SU-DHL-6 (cell line): ENCODE results near the gene THSD7B.

ENCODE experiments used
- H2AFZ ChIP-seq: fragments of 200-600 bp; sonication (generic); 2 replicates; pipeline ENCODE4 v1.6.1; 2014; ENCODE audit warnings: low read depth, mild to moderate bottlenecking, moderate library complexity, mixed read lengths, antibody characterized with exemption, low read length; ENCODE audit not compliant: severe bottlenecking
- H3F3A ChIP-seq: fragments of 200-600 bp; shearing (Covaris generic); 2 replicates; pipeline ENCODE4 v1.6.0; 2016; ENCODE audit warnings: antibody characterized with exemption, mild to moderate bottlenecking; ENCODE audit not compliant: insufficient read depth
- H3K27ac ChIP-seq: fragments of 200-600 bp; sonication (generic); 2 replicates; pipeline ENCODE4 v1.5.1; 2016; ENCODE audit warnings: low read depth, mild to moderate bottlenecking, low read length, moderate library complexity, mixed read lengths
- H3K27me3 ChIP-seq: fragments of 200-600 bp; sonication (generic), shearing (Covaris generic); 2 replicates; pipeline ENCODE4 v1.6.0; 2014; ENCODE audit warnings: mild to moderate bottlenecking, low read length
- H3K36me3 ChIP-seq: fragments of 200-600 bp; sonication (generic); 2 replicates; pipeline ENCODE4 v1.6.1; 2014; ENCODE audit warnings: mild to moderate bottlenecking, low read length, mixed read lengths
- H3K4me2 ChIP-seq: fragments of 300-600, 200-600 bp; shearing (Covaris generic), sonication (generic); 2 replicates; pipeline ENCODE4 v1.6.0; 2014; ENCODE audit warnings: low read length, low read depth, mild to moderate bottlenecking; ENCODE audit not compliant: poor library complexity, severe bottlenecking
- H3K4me3 ChIP-seq: fragments of 200-600 bp; sonication (generic); 2 replicates; pipeline ENCODE4 v1.5.1; 2014; ENCODE audit warnings: antibody characterized with exemption, low read length, mild to moderate bottlenecking, mixed read lengths; ENCODE audit not compliant: insufficient read depth, poor library complexity, severe bottlenecking
- H3K79me2 ChIP-seq: fragments of 200-600 bp; sonication (generic); 2 replicates; pipeline ENCODE4 v1.6.1; 2014; ENCODE audit warnings: mild to moderate bottlenecking, low read length, moderate library complexity; ENCODE audit not compliant: insufficient read depth
- H3K9ac ChIP-seq: fragments of 200-600 bp; sonication (generic); 2 replicates; pipeline ENCODE4 v1.7.0; 2014; ENCODE audit warnings: mild to moderate bottlenecking, low read length
- H3K9me2 ChIP-seq: fragments of 200-600 bp; sonication (generic); replicated peaks from 2 replicates; pipeline ENCODE4 v1.6.1; 2014; ENCODE audit warnings: low read length; ENCODE audit not compliant: insufficient read depth
- H3K9me3 ChIP-seq: fragments of 200-600 bp; sonication (generic); 2 replicates; pipeline ENCODE4 v1.6.1; 2014; ENCODE audit warnings: low read length, mixed read lengths; ENCODE audit not compliant: insufficient read depth
- H4K20me1 ChIP-seq: fragments of 200-600 bp; sonication (generic); 2 replicates; pipeline ENCODE4 v1.6.1; 2014; ENCODE audit warnings: low read depth, mild to moderate bottlenecking, antibody characterized with exemption, low read length, moderate library complexity, mixed read lengths
- EZH2phosphoT487 ChIP-seq: fragments of 200-600 bp; sonication (generic), shearing (Covaris generic); conservative IDR thresholded peaks from 2 replicates; pipeline ENCODE4 v1.6.1; 2018; ENCODE audit warnings: mild to moderate bottlenecking, antibody characterized with exemption, low read length, moderate library complexity, mixed read lengths
- TF ChIP-seq, protein P1 (sequence below): fragments of 200-600 bp; sonication (generic); IDR thresholded peaks from one replicate; pipeline ENCODE4 v1.5.1; 2017; ENCODE audit warnings: antibody characterized with exemption, mild to moderate bottlenecking, low read length, moderate library complexity; ENCODE audit not compliant: insufficient read depth, poor library complexity, severe bottlenecking

THSD7B gene

GRCh38 chr2:137255345-137255744, 490.0 kb downstream of the THSD7B start:
- no peaks in the 10 kb centered on the region for H4K20me1 ChIP-seq
- H3K9me3 ChIP-seq, result no peaks in the 10 kb centered on the region
- no peak overlapping the region for H3K4me3 ChIP-seq
- H3K27ac ChIP-seq, result no peak overlapping the region
- no peaks in the 10 kb centered on the region for H3K27me3 ChIP-seq
- H3K9ac ChIP-seq, result no peak overlapping the region
- H3K79me2 ChIP-seq, result no peaks in the 10 kb centered on the region
- no peak for TF ChIP-seq EZH2phosphoT487
- TF ChIP-seq, protein P1, sequence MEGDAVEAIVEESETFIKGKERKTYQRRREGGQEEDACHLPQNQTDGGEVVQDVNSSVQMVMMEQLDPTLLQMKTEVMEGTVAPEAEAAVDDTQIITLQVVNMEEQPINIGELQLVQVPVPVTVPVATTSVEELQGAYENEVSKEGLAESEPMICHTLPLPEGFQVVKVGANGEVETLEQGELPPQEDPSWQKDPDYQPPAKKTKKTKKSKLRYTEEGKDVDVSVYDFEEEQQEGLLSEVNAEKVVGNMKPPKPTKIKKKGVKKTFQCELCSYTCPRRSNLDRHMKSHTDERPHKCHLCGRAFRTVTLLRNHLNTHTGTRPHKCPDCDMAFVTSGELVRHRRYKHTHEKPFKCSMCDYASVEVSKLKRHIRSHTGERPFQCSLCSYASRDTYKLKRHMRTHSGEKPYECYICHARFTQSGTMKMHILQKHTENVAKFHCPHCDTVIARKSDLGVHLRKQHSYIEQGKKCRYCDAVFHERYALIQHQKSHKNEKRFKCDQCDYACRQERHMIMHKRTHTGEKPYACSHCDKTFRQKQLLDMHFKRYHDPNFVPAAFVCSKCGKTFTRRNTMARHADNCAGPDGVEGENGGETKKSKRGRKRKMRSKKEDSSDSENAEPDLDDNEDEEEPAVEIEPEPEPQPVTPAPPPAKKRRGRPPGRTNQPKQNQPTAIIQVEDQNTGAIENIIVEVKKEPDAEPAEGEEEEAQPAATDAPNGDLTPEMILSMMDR, result no peak
- H3K36me3 ChIP-seq, result no peaks in the 10 kb centered on the region
- no peak overlapping the region for H3K4me2 ChIP-seq
- H2AFZ ChIP-seq, result no peak overlapping the region
- no peaks in the 10 kb centered on the region for H3F3A ChIP-seq
- no peaks in the 10 kb centered on the region for H3K9me2 ChIP-seq

- no peaks in the 10 kb centered on the region for H3K36me3 ChIP-seq
- no peaks in the 10 kb centered on the region for H3K27me3 ChIP-seq
- no peaks in the 10 kb centered on the region for H3K9me2 ChIP-seq
- no peak overlapping the region for H3K4me2 ChIP-seq
- TF ChIP-seq, protein P1, result no peak
- TF ChIP-seq EZH2phosphoT487, result no peak
- no peak overlapping the region for H3K9ac ChIP-seq
- no peak overlapping the region for H3K4me3 ChIP-seq
- H3F3A ChIP-seq, result no peaks in the 10 kb centered on the region
- no peaks in the 10 kb centered on the region for H3K9me3 ChIP-seq
- H3K79me2 ChIP-seq, result no peaks in the 10 kb centered on the region
- H3K27ac ChIP-seq, result no peak overlapping the region
- no peaks in the 10 kb centered on the region for H4K20me1 ChIP-seq
- no peak overlapping the region for H2AFZ ChIP-seq
These were observed 490.6 kb downstream of the THSD7B start for GRCh38 chr2:137255990-137256389.

GRCh38 chr2:137261881-137262585, 496.7 kb downstream of the THSD7B start:
- Histone ChIP-seq H3K27ac (no peak overlapping the region), H3K4me3 (no peak overlapping the region), H3K4me2 (no peak overlapping the region)

More at GRCh38 chr2:137261881-137262585, 496.7 kb downstream of the THSD7B start:
- H3K9ac ChIP-seq, result no peak overlapping the region
- H3F3A ChIP-seq, result no peaks in the 10 kb centered on the region
- no peaks in the 10 kb centered on the region for H4K20me1 ChIP-seq
- no peaks in the 10 kb centered on the region; the same call in 1 of the 2 replicates for H3K9me2 ChIP-seq
- TF ChIP-seq, protein P1, result no peak
- no peak for TF ChIP-seq EZH2phosphoT487
- no peaks in the 10 kb centered on the region for H3K36me3 ChIP-seq
- no peaks in the 10 kb centered on the region for H3K79me2 ChIP-seq
- no peak overlapping the region for H2AFZ ChIP-seq
- H3K9me3 ChIP-seq, result no peaks in the 10 kb centered on the region
- no peaks in the 10 kb centered on the region for H3K27me3 ChIP-seq
